ENCODE measurements around the gene PCLAF.
"Not testable (repeated sequence)": the region's sequence is repeated elsewhere in the genome, so short reads cannot be mapped to it uniquely, and the experiment has no call there.

PCLAF gene, protein sequence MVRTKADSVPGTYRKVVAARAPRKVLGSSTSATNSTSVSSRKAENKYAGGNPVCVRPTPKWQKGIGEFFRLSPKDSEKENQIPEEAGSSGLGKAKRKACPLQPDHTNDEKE

DNA sequence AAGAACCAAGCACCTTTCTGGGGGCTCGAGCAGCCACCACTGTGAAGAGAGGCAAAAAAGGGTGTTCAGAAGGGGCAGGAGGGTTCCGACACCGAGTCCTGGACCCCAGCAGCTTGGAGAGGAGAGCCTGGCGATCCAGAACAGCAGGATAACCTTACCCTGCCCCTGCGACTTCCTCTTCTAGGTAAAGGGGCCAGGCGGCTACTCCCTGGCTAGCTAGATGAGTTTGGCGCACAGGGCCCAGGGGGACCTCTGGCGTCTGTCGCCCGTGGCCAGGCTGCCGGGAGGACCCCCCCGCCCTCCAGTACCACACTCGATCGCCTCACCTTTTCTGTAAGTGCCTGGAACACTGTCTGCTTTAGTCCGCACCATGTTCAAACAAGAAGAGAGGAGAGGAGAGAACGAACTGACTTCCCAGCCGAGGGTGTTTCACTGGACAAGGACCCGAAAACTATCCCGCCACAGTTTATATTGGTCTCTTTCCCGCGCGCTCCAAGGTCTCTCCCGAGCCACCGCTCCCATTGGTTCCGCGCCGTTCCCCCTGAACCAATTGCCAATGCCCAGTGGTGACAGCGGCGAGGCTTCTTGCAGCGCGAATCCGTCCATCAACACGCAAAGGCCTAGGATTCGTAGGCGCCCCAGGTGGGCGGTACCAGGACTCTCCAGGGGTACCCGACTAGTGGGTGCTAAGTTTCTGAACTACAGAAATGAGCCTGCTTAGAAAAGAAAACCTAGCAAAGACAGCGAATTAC, at the start of gene PCLAF:
TSS of gene PCLAF (minus strand) at position 442 of the 752 bp plus-strand sequence. CDS start at position 372, 70 bp downstream.
- DNase-seq (ENCODE audit: low read depth in 2 of 2) = peak; percentile 90 to 91

DNA sequence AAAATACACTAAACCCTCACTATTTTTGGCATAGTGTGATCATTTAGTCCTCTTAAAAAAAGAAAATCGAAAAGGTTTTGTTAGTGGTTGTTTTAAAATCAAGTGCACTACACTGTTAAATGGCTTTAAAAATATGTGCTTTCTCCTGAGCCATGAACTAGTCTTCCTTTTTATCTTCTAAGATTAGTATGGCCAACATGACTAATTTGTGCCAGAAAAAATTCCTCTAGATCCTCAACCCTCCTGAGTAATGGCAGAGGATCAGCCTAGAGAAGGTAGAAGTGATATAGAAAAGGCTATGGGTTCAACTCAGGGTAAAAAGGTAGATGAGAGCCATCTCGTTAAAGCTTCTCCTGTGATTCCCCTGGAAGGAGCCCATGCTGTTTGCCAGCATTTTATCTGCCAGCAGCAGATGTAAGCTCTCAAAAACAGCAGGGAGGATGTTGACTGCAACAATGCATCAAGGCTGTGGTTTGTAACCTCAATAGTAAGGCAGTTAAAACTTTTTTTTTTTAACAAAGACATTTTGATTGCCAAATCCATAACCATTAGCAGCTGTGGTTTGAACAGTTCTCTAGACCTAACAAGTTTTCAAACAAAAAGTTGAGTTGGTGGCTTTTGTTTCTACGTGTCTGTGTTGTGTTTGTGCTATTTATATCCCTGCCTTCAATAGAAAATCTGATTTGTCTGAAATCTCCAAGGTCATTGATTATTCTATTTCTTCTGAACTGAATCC, 48.9 kb upstream of the PCLAF start:
- DNase-seq (ENCODE audit: low read depth in 2 of 2) = peak; percentile 90 to 92

DNA sequence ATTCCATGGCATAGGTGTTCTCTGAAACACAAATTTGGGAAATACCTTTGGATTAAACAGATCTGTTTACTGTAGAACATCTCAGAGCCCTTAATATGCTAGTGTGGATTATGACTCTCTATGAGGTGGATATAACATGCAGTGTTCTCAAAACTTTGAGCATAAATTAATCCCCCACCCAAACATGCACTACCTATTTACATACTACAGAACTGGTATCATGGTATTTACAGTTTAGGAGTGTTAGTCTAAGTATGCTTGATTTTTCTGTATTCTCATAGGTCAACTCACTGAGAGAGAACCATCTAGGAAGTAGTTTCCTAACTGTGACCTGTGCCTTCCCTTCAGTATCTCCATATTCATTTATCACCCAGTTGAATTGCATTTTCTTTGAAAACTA, 48.2 kb upstream of the PCLAF start:
- DNase-seq (ENCODE audit: low read depth in 2 of 2) = no peak

DNA sequence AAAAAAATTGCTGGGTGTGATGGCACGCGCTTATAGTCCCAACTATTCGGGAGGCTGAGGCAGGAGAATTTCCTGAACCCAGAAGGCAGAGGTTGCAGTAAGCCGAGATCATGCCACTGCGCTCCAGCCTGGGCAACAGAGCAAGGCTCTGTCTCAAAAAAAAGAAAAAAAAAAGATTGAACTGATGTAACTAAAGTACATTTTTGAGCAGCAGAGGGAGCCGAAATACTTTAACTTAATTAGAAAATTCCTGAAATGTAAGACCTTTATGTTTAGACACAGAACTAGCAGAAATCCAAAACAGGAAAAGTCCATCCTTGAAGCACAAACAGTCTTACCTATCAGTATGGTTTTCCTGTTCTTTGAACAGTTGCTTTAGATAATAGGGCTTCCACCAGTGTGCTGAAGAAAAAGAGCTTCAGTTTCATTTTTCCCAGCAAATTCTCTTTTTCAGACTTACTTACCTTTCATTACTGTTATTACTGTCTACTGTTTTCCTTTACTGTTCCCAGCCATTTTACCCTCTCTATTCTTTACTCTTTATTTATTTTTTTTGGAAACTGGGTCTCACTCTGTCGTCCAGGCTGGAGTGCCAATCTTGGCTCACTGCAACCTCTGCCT, 45.7 kb upstream of the PCLAF start:
- peak; percentile 33 to 38 for DNase-seq (ENCODE audit: low read depth in 2 of 2)

DNA sequence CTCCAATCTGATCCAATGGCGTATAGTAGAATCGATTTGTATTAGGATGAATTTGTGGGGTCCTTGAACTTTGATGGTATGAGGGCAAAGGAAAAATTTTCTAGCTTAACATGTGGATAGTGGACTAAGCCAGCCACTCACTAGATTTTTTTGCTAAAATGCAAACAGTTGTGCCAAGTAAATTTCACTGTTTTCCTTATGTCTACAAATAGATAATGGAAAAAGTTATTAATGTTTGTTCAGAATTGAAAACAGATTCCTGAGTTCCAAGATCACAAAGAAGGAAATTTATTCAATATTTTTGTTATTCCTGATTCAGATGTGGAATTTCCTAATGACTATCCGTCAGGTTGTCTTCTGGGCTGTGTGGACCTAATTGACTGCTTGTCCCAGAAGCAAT, 44.0 kb upstream of the PCLAF start:
- no peak for DNase-seq (ENCODE audit: low read depth in 2 of 2)

DNA sequence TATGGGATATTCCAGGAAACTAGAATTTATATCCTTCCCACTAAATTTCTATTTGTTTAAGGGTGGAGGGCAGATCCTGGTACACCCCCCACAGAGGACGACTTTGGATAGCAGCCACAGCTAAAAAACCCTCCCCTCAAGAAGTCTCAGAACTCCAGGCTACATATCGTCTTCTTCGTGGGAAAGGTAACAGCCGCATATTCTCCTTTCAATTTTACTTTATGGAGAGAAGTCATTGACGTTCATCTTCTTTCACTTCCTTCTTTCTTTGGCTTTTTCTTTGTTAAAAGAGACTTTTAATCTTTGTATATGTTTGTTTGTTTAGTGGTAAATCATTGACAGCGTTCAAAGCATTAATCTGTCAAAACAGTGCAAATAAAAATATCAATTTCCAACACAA, 42.7 kb upstream of the PCLAF start:
- DNase-seq (ENCODE audit: low read depth in 2 of 2) = no peak

- DNase-seq (ENCODE audit: low read depth in 2 of 2) = no peak
These were observed 41.5 kb upstream of the PCLAF start for GRCh38 chr15:64422697-64423096.

DNA sequence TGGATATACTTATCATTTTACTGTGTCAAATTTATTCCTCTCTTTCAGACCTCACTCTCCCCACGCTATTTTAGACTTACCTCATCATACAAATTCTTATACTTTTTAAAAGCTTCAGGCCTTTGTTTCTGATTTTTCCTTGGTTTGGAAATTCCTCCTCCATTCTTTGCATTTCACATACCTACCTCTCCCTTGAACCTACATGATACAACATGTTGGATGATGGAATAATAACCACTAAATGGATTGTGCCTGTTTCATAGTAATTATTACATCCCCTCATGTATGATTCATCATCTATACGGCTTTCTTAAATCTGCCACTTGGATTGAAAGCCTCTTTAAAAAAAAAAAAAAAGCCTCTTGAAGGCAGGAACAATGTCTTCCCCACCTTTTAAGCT, 31.0 kb upstream of the PCLAF start:
- DNase-seq (ENCODE audit: low read depth in 2 of 2) = no peak

DNA sequence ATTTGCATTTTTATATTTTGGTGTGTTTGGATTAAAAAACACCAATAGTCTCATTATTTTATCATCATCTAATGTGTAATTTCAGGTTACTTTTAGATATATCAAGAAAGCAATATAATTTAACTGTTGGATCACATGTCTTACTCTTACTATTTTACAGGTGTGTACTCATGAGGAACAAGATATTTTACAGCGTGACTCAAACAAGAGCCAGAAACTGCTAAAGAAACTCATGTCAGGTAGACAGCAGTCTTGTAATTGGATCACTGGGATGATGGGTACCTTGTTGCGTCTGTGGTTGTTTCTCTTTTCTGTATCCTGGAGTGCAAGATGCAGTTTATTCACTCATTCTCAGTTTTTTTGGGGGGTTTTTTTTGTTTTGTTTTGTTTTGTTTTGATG, 19.3 kb upstream of the PCLAF start:
- DNase-seq (ENCODE audit: low read depth in 2 of 2) = no peak

DNA sequence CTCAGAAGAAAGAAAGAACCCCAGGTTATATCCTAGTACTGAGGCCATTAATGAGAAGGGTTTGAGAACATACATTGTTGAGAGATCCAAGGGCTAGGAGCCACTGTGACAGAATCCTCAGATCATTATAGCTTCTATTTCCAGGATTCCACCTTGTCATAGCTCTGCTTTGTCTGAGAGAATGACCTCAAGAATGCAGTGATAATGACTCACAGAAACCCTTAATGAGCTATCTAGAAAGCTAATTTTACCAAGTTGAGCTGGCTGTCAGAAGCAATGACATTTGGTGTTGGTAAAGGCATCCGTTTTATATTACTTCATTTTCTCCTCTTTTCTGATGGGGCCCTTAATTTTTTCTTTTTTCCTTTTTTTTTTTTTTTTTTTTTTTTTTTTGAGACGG, 17.3 kb upstream of the PCLAF start:
- DNase-seq (ENCODE audit: low read depth in 2 of 2) = no peak

- DNase-seq (ENCODE audit: low read depth in 2 of 2) = no peak
These were observed 15.5 kb upstream of the PCLAF start for GRCh38 chr15:64396789-64397188.

DNA sequence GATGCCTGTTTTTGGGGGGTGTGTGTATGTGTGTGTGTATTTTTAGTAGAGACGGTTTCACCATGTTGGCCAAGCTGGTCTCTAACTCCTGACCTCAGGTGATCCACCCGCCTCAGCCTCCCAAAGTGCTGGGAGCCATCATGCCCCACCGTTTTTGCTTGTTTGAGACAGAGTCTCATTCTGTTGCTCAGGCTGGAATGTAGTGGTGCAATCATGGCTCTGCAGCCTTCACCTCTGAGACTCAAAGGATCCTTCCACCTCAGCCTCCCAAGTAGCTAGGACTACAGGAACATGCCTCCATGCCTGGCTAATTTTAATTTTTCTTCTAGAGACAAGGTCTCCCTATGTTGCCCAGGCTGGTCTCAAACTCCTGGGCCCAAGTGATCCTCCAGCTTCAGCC, 11.2 kb upstream of the PCLAF start:
- DNase-seq (ENCODE audit: low read depth in 2 of 2) = not testable (repeated sequence)

DNA sequence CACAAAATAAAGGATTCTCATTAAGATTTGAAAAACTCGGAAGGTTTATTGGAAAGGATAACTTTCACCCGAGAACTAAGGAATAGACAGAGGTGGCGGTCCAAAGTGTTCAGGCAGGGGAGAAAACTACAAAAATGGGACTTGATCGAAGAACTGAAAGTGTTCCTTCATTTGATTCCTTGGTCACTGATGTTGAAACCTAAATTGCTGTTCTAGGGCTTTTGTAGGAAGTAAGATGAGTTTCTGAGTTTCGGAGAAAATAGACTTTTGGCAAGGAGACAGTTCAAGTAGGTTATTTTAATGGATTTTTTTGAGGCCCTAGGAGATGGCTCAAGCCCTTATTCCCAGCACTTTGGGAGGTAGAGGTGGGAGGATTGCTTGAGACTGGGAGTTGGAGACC, 7.8 kb upstream of the PCLAF start:
- DNase-seq (ENCODE audit: low read depth in 2 of 2) = no peak

DNA sequence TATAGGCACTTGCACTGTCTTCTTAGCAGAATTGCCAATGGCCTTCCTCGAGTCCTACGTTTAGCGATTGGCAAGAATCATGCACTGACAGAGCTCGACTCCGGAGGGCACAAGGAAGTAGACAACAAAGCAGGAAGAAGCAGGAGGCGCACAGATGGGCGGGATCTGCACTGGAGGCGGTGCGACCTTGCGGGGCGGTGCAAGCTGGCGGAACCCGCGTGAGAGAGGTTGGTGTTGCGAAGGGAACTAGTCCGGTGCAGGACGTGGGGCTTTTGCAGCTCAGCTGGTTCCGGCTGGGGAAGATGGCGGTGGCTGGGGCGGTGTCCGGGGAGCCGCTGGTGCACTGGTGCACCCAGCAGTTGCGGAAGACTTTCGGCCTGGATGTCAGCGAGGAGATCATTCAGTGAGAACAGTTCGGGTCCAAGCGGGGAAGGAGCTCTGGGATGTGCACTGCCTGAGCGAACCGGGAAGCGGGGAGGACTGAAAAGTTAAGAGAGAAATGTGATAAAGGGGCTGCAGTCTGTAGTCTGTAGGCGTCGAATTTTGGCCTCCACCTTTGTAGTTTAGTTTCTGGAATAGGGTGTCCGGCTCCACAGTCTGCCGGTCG, 6.4 kb upstream of the PCLAF start, which contains the start of gene TRIP4:
TSS of gene TRIP4 (plus strand) at position 275 of the 607 bp plus-strand sequence. CDS start at position 303, 28 bp downstream.
- peak; percentile 93 to 94 for DNase-seq (ENCODE audit: low read depth in 2 of 2)

DNA sequence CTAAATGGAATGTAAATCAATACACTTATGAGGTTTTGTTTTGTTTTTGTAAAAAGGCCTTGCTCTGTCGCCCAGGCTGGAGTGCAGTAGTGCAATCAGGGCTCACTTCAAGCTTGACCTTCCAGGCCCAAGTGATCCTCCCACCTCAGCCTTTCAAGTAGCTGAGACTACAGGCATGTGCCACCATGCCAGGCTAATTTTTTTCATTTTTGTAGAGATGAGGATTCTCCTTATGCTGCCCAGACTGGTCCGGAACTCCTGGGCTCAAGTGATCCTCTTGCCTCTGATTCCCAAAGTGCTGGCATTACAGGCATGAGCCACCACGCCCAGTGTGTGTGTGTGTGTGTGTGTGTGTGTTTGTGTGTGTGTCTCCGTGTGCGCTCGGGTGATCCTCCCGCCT, 5.0 kb upstream of the PCLAF start:
- DNase-seq (ENCODE audit: low read depth in 2 of 2) = no peak

- DNase-seq (ENCODE audit: low read depth in 2 of 2) = no peak
These were observed 2.5 kb upstream of the PCLAF start for GRCh38 chr15:64383760-64384159.

DNA sequence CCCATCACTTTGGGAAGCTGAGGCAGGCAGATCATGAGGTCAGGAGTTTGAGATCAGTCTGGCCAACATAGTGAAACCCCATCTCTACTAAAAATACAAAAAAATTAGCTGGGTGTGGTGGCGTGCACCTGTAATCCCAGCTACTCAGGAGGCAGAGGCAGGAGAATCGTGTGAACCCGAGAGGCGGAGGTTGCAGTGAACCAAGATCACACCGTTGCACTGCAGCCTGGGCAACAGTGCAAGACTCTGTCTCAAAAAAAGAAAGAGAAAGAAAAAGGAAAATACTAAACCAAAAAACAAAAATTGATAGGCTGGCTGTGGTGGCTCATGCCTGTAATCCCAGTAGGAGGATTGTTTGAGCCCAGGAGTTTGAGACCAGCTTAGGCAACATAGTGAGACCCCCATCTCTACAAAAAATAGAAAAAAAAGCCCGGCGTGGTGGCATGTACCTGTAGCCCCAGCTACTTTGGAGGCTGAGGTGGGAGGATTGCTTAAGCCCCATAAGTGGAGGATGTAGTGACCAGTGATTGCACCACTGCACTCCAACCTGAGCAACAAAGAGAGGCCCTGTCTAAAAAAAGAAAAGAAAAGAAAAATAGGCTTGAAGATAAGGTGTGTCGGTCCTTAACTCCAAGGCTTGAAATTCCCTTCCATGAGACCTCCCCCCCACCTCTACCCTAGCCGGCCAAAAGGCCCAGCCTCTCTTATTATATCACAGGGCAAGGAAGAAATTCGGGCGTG, 941 bp downstream of the PCLAF start:
- not testable (repeated sequence) for DNase-seq (ENCODE audit: low read depth in 2 of 2)

DNA sequence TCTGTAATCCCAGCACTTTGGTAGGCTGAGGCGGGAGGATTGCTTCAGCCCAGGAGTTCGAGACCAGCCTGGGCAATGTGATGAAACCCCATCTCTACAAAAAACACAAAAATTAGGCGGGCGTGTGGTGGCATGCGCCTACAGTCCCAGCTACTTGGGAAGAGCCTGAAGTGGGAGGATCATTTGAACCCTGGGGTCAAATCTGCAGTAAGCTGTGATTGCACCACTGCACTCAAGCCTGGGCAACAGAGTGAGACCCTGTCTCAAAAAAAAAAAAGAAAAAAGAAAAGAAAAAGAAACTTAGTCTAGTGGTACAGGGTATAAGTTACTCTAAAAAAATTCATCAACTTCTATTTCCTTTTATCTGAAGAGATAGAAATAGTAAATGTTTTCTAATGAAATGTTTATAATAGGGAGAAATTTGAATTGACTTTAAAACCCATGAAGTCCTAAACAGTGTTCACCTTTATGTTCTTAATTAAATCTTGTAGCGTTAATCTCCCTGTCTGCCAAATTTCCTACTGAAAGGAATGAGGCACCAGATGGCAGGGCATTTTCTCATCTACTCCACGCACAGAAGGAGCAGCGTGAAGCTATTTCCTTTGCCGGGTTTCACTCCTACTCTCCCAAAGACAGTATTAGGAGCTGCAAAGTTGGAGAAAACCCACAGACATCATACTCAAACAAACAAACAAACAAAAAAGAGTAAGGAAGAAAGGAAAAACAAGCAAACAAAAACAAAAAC, 1.9 kb downstream of the PCLAF start:
- DNase-seq (ENCODE audit: low read depth in 2 of 2) = no peak

DNA sequence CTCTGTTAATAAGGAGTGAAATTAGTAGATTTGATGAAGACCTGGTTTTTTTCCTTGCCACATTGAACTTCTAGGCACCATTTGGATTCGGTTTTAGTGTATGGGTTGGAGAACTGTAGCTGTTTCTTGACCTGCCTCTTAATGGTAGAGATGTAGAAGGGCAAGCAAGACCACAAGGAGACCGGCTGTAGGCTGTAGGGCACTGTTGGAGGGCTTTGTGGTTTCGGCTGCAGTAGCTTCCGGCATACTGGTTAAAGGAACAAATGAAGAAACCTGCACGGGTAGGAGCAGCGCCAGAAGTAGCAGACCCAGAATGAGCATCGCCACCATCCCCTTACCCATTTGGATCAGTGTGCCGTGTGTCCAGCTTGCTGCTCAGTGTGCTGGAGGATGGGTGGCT, 7.9 kb downstream of the PCLAF start:
- DNase-seq (ENCODE audit: low read depth in 2 of 2) = no peak

- not testable (repeated sequence) for DNase-seq (ENCODE audit: low read depth in 2 of 2)
These were observed 9.9 kb downstream of the PCLAF start for GRCh38 chr15:64371383-64371782.

Measured in fibroblast of skin of left quadriceps (primary cell).